Measurements from ENCODE around the gene CHMP4B.

GRCh38 chr20:33772439-33772838, 38.7 kb upstream of the CHMP4B start:
- TF ChIP-seq CTCF (IDR thresholded peaks at IDR 0.05) (no peak), TP53 (CRISPR knock-in tag; IDR thresholded peaks at IDR 0.05) (no peak), FOXP1 (CRISPR knock-in tag; IDR thresholded peaks at IDR 0.05; ENCODE audit: borderline replicate concordance) (no peak), NFYB (CRISPR knock-in tag; conservative IDR thresholded peaks at IDR 0.05; ENCODE audit: low read depth) (no peak), SMAD3 (CRISPR knock-in tag; IDR thresholded peaks at IDR 0.05; ENCODE audit: borderline replicate concordance) (no peak), ESRRA (CRISPR knock-in tag; IDR thresholded peaks at IDR 0.05; ENCODE audit: borderline replicate concordance) (no peak)
